Suppressor macrophage (primary cell): ENCODE results near the gene NPHP4.

Experiments used
- DNase-seq, 4 experiments: peaks; one replicate each; pipeline ENCODE4 v3.0.0-alpha.2; 2020 to 2022

Gene NPHP4

DNA sequence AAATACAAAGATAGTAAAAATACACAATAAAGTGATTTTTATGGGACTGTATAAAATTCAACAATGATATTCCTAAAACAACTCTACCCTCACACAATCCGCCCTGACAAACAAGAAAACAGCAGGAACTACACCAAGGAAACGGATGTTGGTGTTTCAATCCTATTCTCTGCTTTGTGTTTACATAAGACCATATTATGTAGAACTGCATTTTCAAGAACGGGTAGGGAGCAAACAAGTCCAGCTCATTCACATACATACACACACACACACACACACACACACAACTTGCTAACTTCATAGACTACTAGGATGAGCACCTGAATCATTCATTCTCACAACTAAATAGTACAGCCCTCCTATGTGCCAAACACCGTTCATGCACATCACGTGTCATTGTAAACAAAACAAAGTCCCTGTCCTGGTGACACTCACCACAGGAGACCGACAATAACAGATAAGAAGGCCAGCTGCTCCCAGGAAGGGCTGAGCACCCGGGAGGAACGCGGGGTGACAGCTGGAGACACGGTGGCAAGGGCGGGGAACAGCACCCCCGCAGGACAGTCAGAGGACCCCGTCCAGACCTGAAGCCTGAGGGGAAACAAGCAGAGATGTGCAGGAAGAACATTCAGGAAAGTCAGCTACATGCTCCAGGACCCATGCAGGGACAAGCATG is 43.0 kb downstream of the NPHP4 start:
- no peak for DNase-seq

DNA sequence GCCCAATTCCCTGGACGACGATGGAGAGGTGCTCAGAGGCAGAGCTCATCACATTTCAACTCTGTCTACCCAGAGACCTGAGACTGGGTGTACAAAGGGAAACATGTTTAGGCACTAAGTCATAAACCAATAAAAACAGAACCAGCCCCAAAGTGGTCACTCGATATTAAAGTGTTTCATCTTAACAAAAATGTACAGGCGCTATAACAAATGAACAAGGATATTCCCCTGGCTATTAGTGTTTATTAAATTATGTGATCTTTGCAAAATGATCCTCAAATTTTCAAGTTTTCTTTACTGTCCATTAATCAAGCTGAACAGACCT is 43.6 kb downstream of the NPHP4 start:
- no peak for DNase-seq

DNA sequence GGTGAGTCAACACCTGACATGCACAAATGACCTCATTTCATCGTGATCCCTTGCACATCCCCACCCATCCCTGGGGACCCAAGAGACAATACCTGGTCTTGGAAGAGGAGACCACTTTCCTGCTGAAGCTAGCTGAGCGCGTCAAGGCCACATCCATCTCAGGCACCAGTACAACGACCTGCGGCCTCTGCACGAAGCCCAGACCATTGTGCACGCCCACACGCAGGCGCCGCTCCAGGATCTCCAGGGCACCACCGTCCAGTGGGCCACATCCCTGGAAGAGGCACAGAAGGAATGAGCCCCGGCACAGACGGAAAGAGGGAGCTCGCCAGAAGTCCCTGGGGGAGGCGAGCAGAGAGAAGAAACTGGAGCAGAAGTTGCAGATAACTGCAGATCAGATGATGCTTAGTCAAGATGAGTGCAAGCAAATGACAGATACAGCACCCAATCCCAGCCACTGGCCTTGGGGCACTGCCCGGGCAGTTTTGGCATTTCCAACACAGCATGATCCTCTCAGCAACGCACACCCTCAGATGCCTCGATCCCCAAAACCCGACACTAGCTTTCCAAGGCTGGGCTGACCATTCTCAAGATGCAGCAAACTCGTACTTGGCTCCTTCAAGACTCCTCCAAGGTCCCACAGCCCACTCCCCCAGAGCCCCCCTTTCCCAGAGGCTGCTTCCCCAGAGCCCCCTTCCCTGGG is 44.1 kb downstream of the NPHP4 start:
- peak in 1 of 4 experiments; percentile 13 for DNase-seq

DNA sequence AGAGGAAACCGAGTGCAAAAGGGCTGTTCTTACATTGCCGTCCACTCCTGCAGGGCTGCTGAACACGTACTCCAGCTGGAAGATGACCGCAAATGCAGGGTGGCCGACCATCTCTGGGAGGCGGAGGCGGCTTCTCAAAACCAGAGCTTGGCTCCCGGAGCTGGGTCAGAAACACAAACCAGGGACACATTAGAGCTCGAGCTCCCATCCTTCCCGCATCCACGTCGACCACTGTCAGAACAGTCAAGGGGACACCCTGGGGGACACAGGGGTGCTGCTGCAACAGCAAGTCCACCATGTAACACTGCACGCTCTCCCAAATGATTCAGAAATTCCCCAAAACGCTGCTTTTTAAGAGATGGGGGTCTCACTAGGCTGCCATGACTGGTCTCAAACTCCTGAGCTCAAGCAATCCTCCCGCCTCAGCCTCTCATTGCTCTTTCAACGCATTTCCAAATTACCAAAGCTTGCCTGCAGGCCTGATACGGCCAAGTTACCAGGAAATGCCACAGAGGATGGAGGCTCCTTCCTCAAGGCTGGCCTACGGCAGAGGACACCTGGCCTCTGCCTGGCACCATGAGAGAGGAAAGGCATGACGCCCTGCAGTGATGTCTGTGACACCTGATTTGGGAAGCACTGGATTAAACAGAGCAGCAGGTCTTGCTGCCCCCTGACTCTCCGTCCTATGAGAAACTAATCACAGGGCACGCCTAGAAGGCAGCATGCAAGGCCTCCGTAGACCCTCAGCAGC is 45.0 kb downstream of the NPHP4 start:
- no peak for DNase-seq

DNA sequence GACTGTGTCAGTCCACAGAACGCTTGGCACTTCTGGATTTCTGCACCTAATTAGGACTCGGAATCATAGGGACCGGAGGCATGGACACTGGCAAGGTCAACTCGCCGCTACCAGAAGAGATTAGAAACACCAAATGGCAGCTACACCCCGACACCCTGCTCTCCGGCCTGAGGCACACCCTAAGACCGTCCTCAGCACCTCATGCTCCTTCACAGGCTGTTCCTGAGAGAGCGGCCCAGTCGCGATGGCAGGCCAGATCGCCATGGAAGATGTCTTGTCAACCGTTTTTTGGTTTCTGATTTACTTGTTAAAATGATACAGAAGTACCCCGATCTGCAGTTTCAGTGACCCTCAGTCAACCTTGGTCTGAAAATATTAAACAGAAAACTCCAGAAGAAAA is 46.8 kb downstream of the NPHP4 start:
- DNase-seq = no peak

DNA sequence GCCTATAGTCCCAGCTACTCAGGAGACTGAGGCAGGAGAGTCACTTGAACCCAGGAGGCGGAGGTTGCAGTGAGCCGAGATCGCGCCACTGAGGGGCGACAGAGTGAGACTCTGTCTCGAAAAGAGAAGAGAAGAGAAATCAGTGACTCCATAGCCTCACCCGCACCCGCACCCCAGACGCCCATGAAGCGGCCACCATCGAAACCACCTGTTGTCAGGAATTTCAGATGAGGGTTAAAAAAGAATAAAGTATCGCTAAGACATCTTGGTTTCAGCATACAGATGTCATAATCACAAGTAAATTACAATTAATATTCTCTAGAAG is 47.4 kb downstream of the NPHP4 start:
- DNase-seq = no peak

DNA sequence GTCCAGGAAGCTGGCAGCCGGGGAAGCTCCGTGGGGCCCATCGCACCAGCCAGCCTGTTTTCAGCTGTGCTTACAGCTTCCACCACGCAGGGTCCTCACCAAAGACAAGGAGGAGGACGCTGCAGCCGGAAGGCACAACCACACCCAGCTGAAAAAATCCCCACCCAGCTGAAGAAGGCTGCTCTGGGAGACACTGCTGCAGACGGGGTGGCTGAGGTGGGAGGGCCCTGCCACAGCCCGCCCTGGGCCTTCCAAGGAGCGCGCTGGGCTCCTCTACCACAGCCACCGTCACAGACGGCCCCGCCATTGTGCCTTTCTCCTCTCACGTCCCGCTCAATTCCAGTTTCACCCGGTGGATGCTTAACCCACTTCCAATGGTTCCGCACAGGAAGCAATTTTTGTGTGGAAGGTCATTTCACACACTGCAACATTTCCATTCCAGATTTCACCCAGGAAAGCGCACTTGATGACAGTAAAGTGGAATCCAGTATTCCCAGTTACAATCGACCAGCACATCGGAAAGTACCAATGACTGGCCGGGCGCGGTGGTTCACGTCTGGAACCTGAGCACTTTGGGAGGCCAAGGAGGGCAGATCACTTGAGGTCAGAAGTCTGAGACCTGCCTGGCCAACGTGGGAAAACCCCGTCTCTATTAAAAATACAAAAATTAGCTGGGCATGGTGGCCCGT is 47.9 kb downstream of the NPHP4 start:
- DNase-seq = no peak

DNA sequence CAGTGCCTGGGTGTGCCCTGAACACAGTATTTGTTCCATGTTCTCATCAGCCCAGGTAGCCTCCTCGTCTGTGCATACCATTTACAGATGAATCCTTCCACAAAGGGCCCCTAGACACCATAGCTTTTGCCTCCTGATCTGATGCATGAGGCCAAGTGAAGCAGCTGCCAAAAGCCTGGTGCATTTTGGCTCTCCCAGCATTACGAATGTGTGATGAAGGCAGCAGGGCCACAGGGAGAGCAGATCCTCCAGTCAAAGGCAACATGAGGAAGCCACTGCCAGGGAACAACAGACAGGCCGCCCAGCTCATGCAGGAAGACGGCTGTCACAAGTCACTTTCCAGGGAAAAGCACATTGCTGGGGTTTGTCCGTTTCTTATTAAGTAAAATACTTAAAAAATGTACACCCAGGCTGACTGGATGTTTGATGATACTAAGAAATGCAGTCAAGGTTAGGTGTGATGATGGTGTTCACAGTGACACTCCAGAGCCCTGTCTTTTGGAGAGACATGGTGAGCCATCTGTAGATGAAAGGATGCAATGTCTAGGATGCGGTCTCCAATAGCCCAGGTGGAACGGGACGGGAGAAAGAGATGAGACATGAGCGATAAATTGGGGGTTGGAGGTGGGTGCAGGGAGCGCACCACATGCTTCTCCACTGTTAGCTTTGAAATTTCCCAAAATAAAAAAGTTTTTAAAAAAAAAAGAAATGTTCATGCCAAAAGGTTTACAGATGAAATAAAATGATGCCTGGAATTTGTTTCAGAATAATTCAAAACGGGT is 48.7 kb downstream of the NPHP4 start:
- DNase-seq = no peak

DNA sequence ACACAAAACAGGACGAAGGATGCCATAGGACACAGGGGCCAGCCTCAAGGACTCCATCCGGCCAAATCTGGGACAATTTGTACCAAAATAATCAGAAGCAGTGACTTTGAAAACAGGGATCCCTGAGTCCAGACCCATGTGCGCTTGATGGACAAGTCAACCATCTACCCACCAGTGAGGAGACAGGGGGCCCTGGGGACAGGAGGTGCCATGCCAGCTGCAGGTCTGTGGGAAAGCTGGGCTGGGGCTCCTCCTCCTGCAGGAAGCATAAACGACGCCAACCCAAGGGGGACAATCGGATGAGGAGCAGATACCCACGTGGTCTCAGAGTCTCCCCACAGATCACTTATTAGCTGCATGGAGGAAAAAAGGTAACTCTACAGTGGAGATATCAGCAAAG is 50.6 kb downstream of the NPHP4 start:
- DNase-seq = no peak

DNA sequence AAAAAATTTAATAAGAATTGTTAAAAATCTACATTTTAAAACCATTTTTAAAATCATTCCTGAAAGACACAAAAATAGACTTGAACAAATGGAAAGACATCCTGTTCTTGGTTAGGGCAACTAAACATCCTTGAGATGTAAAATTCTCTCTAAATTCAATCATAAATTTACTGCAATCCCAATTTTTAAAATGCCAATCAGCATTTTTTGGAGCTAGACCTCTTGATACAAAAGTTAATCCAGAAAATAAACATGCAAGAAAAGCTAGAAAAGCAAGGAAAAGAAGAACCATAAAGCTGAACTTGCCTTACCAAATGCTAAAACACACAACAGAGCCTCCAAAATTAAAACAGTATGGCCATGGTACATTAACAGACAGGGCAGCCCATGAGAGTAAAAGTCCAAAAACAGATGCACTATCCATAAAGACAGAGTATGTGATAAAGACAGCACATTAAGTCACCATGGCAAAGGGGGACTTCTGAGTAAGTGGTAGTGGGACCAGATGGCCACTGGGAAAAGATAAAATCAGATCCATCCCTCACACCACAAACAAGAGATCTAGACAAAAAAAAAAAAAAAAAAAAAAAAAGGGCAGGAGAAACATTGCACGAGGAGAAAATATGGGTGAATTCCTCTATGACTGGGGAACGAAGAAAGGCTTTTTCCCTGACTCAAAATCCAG is 51.4 kb downstream of the NPHP4 start:
- DNase-seq = no peak

DNA sequence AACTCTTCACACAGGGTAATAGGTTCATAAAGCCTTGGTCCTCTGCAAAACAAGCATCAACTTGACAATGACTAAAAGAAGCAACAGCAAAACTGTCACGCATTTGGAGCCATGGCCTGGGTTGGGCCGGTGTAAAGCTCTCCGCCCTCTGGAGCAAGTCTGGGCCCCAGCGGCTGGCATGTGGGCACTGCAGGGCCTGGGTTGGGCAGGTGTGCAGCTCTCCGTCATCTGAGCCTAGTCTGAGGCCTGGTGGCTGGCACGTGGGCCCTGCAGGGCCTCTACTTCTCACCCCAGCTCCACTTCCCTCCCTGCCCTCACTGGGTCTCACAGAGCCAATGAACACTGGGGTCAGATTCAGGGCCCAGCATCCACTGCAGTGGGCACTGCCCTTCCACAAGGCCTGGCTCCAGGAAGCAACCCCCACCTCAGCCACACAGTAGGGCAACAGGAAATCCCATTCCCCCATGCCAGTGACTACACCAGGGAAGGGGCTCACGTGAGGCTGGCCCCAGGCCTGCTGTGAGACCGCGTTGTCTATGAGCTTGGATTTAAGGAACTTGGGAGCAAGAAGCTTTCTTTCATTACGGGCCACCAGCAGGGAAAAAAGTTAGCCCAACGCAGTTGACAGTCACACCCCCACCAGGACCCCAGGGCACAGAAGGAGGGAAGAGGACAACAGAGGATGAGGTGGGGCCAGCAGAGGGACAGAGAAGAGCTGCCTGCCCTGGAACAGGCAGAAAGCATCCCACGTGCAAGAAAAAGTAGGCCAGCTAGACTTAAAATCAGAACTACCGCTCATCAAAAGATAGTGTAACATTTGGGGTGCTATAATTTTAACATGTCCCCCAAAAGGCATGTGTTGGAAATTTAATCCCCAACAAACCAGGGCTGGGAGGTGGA is 52.7 kb downstream of the NPHP4 start:
- no peak for DNase-seq

DNA sequence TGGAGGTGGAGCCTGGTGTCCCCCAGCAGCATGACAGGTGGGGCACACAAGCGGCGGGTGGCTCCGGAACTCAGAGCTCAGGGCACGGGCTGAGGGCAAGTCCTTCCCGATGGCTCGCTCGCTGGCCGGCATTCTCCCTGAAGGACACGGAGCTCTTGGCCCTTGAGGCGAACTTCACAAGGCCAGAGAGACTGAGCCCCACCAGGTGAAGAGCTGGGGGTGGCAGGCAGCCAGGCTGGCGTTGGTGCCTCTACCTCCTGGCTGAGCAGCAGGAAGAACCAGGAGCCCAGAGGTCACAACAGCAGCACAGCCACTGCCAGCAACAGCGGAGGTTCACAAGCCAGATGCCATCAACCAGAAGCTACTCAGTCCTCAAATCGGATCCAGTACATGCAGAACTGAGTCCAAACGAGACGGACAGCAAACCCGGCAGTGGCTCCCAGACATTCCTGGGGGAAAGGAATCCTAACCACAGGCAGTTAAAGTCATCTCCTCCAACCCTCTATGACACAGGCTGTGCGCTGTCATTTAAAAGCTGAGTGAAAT is 54.1 kb downstream of the NPHP4 start:
- no peak for DNase-seq

DNA sequence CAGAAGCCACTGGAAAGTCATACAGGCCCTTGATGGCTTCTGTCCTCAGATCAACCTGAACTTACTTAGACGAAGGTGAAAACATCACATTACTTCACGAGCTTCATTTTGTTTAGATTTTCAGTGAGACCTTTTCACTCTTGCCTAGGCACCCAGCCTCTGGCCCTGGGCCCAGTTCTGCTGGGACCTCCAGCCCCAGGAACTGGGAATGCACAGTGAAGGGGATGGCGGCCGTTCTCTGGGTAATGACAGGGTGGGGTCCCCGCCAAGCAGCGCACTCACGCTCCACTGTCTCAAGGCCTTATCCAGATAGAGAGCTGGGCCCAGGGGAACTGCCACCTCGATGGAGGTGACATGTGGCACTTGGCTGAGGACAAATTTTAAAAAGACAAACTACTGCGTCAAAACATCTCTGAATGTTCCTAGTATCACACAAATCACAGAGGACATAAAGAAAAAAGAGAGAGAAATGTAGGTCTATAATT is 54.8 kb downstream of the NPHP4 start:
- DNase-seq = no peak

DNA sequence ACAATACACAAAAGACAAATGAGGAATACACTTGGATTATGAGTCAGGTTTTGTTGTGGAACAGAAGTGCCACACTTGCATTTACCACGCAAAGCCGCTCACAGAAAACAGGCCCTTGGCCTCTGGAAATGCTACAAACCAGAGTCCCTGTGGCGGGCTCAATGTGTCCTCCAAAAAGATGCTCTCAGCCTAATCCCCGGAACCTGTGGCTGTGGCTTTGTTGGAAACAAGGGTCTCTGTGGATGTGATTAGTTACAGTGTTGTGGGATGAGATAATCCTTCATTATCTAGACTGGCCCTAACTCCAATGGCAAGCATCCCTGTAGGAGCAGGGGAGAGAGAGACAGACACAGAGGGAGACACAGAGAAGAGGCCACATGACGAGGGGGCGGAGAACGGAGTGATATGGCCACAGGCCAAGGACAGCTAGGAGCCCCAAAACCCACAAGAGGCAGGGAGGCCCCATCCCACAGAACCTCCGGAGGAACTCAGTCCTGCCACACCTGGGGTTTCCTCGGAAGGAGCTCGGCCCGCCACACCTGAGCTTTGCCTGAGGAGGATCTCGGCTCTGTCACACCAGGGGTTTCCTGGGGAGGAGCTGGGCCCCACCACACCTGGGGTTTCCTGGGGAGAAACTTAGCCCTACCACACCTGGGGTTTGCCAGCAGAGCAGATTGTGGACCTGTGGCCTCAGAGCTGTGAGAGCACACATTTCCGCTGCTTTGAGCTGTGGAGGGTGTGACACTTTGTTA is 55.4 kb downstream of the NPHP4 start:
- no peak for DNase-seq

DNA sequence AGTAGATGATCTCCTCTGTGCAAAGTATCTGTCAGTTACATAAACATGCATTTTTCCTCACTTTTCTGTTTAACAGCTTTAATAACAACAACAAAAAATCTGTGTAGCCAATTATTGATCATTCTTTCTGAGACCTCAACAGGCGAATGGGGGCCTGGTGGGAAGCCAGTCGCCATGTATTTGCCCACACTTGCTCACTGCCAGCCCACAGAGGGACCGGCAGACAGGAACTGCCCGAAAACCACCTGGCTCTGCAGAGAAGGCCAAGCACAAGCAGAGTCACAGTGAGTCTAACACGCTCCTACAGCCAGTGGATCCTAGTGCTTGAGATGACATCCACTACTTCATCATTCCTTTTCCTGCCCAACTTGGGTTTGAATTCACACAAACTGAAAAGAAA is 56.1 kb downstream of the NPHP4 start:
- DNase-seq = no peak

DNA sequence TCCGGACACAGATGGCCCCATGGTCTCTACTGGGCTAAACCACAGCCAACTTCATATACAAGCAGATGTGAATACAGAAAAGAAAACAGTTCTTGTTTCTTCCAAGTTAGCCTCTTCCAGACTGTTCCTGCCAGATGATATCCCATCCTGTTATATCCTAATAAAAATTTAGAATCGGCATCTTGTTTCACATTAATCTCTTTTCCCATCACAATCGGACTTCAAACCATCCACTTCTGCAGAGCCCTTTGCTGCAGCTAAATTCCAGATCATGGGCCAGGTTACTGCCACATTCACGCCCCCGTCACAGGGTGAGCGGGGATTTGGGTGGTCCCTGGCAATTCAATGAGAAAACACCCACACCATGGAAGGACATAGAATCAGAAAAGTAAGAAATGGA is 57.2 kb downstream of the NPHP4 start:
- no peak for DNase-seq

DNA sequence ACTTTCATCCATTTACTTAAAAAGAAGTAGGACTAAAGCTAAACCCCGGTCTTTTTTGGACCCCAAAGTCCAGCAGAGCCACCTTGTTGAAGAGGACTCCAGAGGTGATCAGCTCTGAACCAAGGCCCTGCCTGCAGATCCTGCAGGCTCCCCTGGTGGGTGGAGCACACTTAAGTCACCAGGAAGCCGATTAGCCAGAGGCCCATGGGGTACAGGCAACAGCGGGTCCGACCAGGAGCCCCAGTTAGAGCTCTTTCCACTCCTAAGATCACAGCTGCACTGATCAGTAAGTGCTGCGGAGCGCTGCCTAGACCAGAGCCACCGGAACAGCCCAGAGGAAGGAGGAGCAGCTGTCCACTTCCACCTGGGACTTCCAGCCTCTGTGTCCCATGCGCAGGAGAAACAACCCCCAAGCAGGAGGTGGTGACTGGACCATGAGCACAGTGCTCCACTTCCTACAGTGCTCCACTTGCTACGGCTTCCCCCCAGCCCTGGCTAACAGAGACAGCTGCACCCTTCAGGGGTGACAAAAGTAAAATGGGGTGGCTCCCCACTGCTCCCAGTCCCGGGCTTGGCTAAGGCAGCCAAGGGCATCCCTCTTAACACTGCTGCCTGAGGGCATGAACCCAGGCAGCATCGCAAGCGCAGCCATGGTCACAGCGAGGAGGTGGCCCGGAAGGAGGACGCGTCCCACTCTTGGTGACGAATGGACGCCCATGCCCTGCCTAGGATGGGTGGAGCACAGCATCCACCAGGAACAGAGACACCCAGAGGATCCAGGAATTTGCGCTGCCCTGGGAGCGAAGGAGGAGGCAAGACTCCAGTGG is 58.0 kb downstream of the NPHP4 start:
- no peak for DNase-seq

DNA sequence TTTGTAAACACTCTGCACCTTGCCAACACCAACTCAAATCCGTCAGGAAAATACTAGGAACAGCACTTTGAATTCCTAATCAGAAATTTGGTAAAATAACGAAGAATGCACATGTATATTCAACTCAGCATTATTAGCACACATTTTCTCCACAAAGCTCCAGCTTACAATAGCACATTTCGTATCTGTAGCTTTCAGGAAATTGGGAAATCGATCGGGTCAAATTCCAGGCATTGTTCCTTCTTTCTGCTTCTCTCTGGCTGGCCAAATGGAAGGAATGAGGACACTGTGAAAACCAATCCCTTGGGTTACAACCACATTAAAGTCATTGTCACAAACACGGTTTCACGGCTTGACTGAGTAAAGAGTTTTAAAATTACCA is 58.6 kb downstream of the NPHP4 start:
- no peak for DNase-seq

DNA sequence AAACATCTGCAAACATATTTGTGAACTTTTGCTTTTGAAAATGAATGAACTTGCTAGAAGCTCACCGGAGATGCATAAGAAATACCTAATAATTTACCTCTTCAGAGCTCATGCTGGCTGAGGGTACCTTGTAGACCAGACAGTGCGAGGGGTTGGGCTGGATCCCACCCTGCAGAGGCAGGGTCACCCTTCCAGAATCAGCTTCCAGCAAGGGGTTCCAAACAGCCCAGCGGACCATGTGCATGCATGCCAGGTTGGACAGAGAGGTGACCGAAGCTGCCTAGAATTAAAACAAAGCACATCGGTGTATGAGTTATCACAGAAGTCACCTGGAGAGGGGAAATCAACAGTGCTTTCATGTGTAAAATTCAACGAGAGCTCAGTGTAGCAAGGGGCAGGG is 59.2 kb downstream of the NPHP4 start:
- no peak for DNase-seq
